Measurements from ENCODE around the gene TRIM66. TPM values are rescaled to one million over a fixed set of nuclear protein-coding genes. Genes with fewer than 3 reads are reported as not detected.

The TRIM66 gene
- total and polyA plus RNA-seq, 9 of the 15 experiments (the other 6 are each of a cell fraction or from before 2014, with no cell fraction given) = 1.1 to 7.3 (median 4.9) TPM

GRCh38 chr11:8665222-8665621, 17.2 kb downstream of the TRIM66 start:
- Histone ChIP-seq H3K4me1 (replicated peaks in 1 of 2; ENCODE audit: control insufficient read depth in 2 of 2, insufficient read depth in 2 of 2, low read length in 2 of 2) (no peaks in the 10 kb centered on the region), H3K36me3 (ENCODE audit: control insufficient read depth, insufficient read depth, low read length) (0 out of 3 replicates have a peak, but pooled peaks cover 4% of the 10 kb centered on the region), H3K79me2 (ENCODE audit: control insufficient read depth, insufficient read depth, low read length) (no peaks in the 10 kb centered on the region), H3K4me2 (ENCODE audit: insufficient read depth, low read length) (no peak overlapping the region), H3K27ac (ENCODE audit: extremely low read depth, low read depth, low read length) (no peak overlapping the region), H3K27me3 (ENCODE audit: control insufficient read depth in 2 of 2, insufficient read depth in 2 of 2, low read length in 2 of 2) (no peaks in the 10 kb centered on the region), H3K4me3 (no peak overlapping the region), H3K9me3 (replicated peaks; ENCODE audit: control insufficient read depth, insufficient read depth, low read depth, low read length) (no peaks in the 10 kb centered on the region), H4K20me1 (replicated peaks; ENCODE audit: control insufficient read depth, insufficient read depth, low read length) (no peaks in the 10 kb centered on the region), H3K9ac (ENCODE audit: insufficient read depth in 1 of 2, low read depth in 2 of 2, low read length in 2 of 2) (no peak overlapping the region), H3K9me1 (ENCODE audit: control insufficient read depth, insufficient read depth, low read length) (no peaks in the 10 kb centered on the region), H2AFZ (ENCODE audit: low read depth, low read length) (no peak overlapping the region)
- POLR2A ChIA-PET = interaction anchor here (1.6 kb wide), 1 partner anchor 17 kb away, joined by 4 read pairs; the partner anchor contains the start of genes RPL27A and TRIM66
- no TSS peak for BruUV-seq (replicated peaks)
- FAIRE-seq (no peak), DNase-seq (ENCODE audit: extremely low read depth in 1 of 4, low spot score in 3 of 4) (no peak), ATAC-seq (no peak)
- TF ChIP-seq NFATC3 (IDR thresholded peaks at IDR 0.05) = no peak
- TF ChIP-seq TSHZ1 (CRISPR knock-in tag; IDR thresholded peaks at IDR 0.05) = no peak
- TF ChIP-seq SNAPC5 (CRISPR knock-in tag; IDR thresholded peaks at IDR 0.05) = no peak
- no peak for TF ChIP-seq ZBTB43 (CRISPR knock-in tag; IDR thresholded peaks at IDR 0.05)
- no peak for TF ChIP-seq NFIC (IDR thresholded peaks at IDR 0.05)
- TF ChIP-seq GATAD2B (IDR thresholded peaks at IDR 0.05; ENCODE audit: borderline replicate concordance) = no peak
- TF ChIP-seq ZKSCAN3 (CRISPR knock-in tag; IDR thresholded peaks at IDR 0.05) = no peak
- TF ChIP-seq ZNF445 (CRISPR knock-in tag; IDR thresholded peaks at IDR 0.05; ENCODE audit: low read depth) = no peak
- TF ChIP-seq MCM5 (IDR thresholded peaks at IDR 0.05; ENCODE audit: low read depth) = no peak
- TF ChIP-seq HCFC1 (IDR thresholded peaks at IDR 0.05; ENCODE audit: low read depth, low read length) = no peak
- TF ChIP-seq RB1 (IDR thresholded peaks at IDR 0.05; ENCODE audit: low read depth) = no peak
- TF ChIP-seq RBM39 (optimal IDR thresholded peaks at IDR 0.05; ENCODE audit: low read depth, low read length) = no peak
- no peak for TF ChIP-seq ZNF143 (CRISPR knock-in tag; IDR thresholded peaks at IDR 0.05)
- TF ChIP-seq ZC3H11A (IDR thresholded peaks at IDR 0.05; ENCODE audit: low read depth, low read length) = no peak
- TF ChIP-seq RERE (CRISPR knock-in tag; IDR thresholded peaks at IDR 0.05; ENCODE audit: borderline replicate concordance) = no peak
- WGBS (ENCODE audit: insufficient coverage, low coverage, missing lambda C conversion rate) = 82% methylated on average over 1 of the region's 1 CpG
- CTCF ChIA-PET (ENCODE audit: low intra/inter-chr PET ratio) = no interaction called here
- intact Hi-C loops (cut with micrococcal nuclease) = no loop called here
- in situ Hi-C loops (cut with MboI) = no loop called here

Measured in K562 (cell line).